GM23338 (cell line): Measurements from ENCODE around the gene SPANXD.

Experiments
- CREB1 ChIP-seq: fragments of 250-450 bp; sonication (Bioruptor Pico); IDR thresholded peaks from 2 replicates; pipeline ENCODE4 v1.5.0; 2020; ENCODE audit warnings: low read depth, mild to moderate bottlenecking, moderate library complexity
- EZH2 ChIP-seq: fragments of 200-600 bp; sonication (generic); IDR thresholded peaks from one replicate; pipeline ENCODE4 v1.8.0; 2017; ENCODE audit warnings: antibody characterized with exemption, mild to moderate bottlenecking, low read depth; ENCODE audit not compliant: unreplicated experiment
- EZH2phosphoT487 ChIP-seq: fragments of 200-600 bp; sonication (generic); IDR thresholded peaks from one replicate; pipeline ENCODE4 v1.8.1; 2018; ENCODE audit warnings: antibody characterized with exemption; ENCODE audit not compliant: unreplicated experiment
- JUNB ChIP-seq: IDR thresholded peaks from one replicate; pipeline ENCODE4 v1.6.1; 2016; ENCODE audit warnings: antibody characterized with exemption; ENCODE audit not compliant: unreplicated experiment
- POLR2AphosphoS5 ChIP-seq: IDR thresholded peaks from 2 replicates; pipeline ENCODE4 v1.6.1; 2016; ENCODE audit warnings: antibody characterized with exemption, low read depth
- STAT1 ChIP-seq: IDR thresholded peaks from one replicate; pipeline ENCODE4 v1.6.1; 2016; ENCODE audit warnings: antibody characterized with exemption; ENCODE audit not compliant: unreplicated experiment
- ZNF114 ChIP-seq: fragments of 250-450 bp; sonication (Bioruptor Pico); IDR thresholded peaks from 2 replicates; pipeline ENCODE4 v1.5.0; 2020; ENCODE audit warnings: mild to moderate bottlenecking, moderate library complexity
- ZNF331 ChIP-seq: fragments of 250-450 bp; sonication (Bioruptor Pico); IDR thresholded peaks from 2 replicates; pipeline ENCODE4 v1.5.0; 2020; ENCODE audit warnings: low read depth, mild to moderate bottlenecking, moderate library complexity
- TF ChIP-seq, protein P1 (sequence below), 2 experiments: fragments of 200-600 bp in 1 of 2; sonication (generic) in 1 of 2; conservative IDR thresholded peaks; 2 replicates each; pipeline versions ENCODE4 v1.5.1 to v1.6.1; 2016 to 2017; ENCODE audit warnings: antibody characterized with exemption in 2 of 2, low read depth in 2 of 2, mild to moderate bottlenecking in 2 of 2, moderate library complexity in 1 of 2
- TF ChIP-seq, protein P2 (sequence below): IDR thresholded peaks from one replicate; pipeline ENCODE4 v1.6.1; 2018; ENCODE audit warnings: antibody characterized with exemption; ENCODE audit not compliant: unreplicated experiment
- TF ChIP-seq, protein P3 (sequence below): IDR thresholded peaks from 2 replicates; pipeline ENCODE4 v1.6.1; 2016; ENCODE audit warnings: antibody characterized with exemption

DNA sequence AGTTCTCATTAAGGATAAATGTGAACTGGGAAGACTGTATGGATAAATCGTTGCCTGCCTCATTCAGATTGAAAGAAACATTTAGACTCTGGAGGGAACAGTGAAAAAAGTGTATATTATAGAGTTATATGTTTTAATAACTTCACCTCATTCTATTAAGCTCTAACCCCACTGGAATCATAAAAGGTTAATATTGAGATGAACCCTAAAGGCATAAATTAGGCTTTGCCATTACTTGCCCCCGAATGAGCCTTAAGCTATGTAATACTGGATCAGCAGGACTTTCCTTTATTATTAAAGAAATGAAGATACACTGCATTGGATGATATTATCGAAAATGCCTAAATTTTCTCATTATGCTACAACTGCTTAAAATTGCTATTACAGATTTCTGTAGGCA is 44.1 kb upstream of the SPANXD start:
- TF ChIP-seq, protein P1, sequence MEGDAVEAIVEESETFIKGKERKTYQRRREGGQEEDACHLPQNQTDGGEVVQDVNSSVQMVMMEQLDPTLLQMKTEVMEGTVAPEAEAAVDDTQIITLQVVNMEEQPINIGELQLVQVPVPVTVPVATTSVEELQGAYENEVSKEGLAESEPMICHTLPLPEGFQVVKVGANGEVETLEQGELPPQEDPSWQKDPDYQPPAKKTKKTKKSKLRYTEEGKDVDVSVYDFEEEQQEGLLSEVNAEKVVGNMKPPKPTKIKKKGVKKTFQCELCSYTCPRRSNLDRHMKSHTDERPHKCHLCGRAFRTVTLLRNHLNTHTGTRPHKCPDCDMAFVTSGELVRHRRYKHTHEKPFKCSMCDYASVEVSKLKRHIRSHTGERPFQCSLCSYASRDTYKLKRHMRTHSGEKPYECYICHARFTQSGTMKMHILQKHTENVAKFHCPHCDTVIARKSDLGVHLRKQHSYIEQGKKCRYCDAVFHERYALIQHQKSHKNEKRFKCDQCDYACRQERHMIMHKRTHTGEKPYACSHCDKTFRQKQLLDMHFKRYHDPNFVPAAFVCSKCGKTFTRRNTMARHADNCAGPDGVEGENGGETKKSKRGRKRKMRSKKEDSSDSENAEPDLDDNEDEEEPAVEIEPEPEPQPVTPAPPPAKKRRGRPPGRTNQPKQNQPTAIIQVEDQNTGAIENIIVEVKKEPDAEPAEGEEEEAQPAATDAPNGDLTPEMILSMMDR (conservative IDR thresholded peaks at IDR 0.05; ENCODE audit: low read depth in 2 of 2) = no peak
- TF ChIP-seq, protein P2, sequence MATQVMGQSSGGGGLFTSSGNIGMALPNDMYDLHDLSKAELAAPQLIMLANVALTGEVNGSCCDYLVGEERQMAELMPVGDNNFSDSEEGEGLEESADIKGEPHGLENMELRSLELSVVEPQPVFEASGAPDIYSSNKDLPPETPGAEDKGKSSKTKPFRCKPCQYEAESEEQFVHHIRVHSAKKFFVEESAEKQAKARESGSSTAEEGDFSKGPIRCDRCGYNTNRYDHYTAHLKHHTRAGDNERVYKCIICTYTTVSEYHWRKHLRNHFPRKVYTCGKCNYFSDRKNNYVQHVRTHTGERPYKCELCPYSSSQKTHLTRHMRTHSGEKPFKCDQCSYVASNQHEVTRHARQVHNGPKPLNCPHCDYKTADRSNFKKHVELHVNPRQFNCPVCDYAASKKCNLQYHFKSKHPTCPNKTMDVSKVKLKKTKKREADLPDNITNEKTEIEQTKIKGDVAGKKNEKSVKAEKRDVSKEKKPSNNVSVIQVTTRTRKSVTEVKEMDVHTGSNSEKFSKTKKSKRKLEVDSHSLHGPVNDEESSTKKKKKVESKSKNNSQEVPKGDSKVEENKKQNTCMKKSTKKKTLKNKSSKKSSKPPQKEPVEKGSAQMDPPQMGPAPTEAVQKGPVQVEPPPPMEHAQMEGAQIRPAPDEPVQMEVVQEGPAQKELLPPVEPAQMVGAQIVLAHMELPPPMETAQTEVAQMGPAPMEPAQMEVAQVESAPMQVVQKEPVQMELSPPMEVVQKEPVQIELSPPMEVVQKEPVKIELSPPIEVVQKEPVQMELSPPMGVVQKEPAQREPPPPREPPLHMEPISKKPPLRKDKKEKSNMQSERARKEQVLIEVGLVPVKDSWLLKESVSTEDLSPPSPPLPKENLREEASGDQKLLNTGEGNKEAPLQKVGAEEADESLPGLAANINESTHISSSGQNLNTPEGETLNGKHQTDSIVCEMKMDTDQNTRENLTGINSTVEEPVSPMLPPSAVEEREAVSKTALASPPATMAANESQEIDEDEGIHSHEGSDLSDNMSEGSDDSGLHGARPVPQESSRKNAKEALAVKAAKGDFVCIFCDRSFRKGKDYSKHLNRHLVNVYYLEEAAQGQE = no peak
- TF ChIP-seq EZH2 (no peak), CREB1 (CRISPR knock-in tag) (no peak), STAT1 (no peak), EZH2phosphoT487 (no peak), POLR2AphosphoS5 (no peak), ZNF114 (CRISPR knock-in tag) (no peak), JUNB (no peak), ZNF331 (CRISPR knock-in tag) (no peak)
- TF ChIP-seq, protein P3, sequence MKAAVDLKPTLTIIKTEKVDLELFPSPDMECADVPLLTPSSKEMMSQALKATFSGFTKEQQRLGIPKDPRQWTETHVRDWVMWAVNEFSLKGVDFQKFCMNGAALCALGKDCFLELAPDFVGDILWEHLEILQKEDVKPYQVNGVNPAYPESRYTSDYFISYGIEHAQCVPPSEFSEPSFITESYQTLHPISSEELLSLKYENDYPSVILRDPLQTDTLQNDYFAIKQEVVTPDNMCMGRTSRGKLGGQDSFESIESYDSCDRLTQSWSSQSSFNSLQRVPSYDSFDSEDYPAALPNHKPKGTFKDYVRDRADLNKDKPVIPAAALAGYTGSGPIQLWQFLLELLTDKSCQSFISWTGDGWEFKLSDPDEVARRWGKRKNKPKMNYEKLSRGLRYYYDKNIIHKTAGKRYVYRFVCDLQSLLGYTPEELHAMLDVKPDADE = no peak
